Breast epithelium (tissue), 3 donors: ENCODE results near the gene EEF1A2.

Experiments
- POLR2A ChIP-seq: fragments of 450-650 bp; IDR thresholded peaks from one replicate; pipeline ENCODE4 v1.6.1; 2016; ENCODE audit warnings: antibody characterized with exemption, mild to moderate bottlenecking, moderate library complexity
- POLR2AphosphoS5 ChIP-seq, 3 donors: sonication (generic); formaldehyde crosslinking; IDR thresholded peaks; one replicate each; pipeline ENCODE4 v1.6.1; 2017; ENCODE audit warnings: antibody characterized with exemption in 3 of 3

- TF ChIP-seq POLR2AphosphoS5 (IDR thresholded peaks at IDR 0.05), result no peak
- no peak for TF ChIP-seq POLR2A
These were observed 22.7 kb upstream of the EEF1A2 start for GRCh38 chr20:63521602-63522001.
